ENCODE results near the gene TRIM67.

- no peak for TF ChIP-seq CTCF (IDR thresholded peaks at IDR 0.05)
- TF ChIP-seq POLR2A (IDR thresholded peaks at IDR 0.05) = no peak
These were observed 26.9 kb downstream of the TRIM67 start for GRCh38 chr1:231188768-231189167.
